ENCODE results near the gene ABCA7.

DNA sequence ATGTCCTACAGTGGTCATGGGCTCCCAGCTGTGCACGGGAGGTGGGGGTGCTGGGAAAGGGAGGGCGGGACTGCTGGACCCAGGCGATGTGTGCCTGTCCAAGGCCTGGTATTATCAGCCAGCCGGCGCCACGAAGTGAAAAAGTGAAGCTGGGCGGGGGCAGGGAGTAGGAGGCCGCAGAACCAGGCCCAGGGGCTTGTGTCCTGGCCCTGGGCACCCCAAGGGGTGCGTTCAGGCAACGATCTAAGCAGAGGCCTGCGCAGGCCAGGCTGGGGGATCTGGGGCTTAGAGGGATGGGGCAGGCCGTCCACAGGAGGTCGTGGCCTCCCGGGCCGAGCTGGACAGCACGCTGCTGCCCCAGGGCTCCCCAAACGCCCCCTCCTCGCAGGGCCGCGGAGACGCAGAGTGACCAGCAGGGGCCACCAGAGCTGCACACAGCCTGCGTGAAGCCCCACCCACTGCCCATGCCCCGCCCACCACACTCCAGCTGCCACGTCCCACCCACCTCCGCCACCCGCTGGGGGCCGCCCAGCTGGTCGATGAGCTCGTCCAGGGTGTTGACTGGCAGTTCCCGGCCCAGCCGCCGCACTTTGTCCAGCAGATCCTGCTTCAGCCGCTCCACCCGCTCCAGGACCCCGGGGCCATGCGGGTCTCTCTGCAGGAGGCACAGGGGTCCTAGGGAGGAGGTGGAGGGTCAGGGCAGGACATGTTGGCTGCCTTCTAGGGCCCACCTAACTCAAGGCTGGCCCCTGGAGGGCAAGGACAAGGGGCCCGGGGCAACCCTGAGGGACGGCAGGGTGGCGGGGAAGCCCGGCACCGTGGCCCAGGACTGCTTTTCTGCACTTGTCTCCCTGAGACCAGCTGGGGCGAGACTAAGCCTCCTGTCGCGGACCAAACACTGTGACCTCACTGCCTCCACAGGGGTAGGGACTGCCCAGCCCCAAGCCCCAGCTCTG lies 73.4 kb downstream of the ABCA7 start:
- peak; percentile 62 for TF ChIP-seq CTCF (IDR thresholded peaks at IDR 0.05; ENCODE audit: insufficient read depth, low read length, poor library complexity, severe bottlenecking)
- no peak for TF ChIP-seq EZH2phosphoT487 (conservative IDR thresholded peaks at IDR 0.05; ENCODE audit: low read length)

Data from SU-DHL-6 (cell line).